DMS53 (cell line): ENCODE data around the gene GLRX.

Source experiments
- DNase-seq: peaks from one replicate; lab custom pipeline; 2025; lab: John Stamatoyannopoulos, UW

The GLRX gene

DNA sequence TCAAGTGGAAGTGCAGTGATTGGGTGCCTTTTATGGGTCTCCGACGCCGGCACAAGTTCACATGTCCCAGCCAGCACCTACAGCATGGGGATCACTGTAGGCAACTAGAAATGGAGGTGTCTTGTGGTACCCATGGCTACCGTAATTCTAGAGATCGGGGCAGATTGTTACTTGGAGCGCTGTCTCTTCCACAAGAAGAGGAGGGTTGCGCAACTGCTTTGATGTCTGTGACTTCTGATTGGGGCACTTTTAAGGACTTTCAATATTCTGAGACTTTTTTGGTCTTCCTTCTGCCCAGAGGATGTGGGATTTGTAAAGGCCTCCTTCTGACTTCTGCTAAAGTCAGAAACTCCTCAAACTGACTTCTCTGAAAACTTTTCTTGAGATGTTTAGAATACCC is 41.9 kb downstream of the GLRX start:
- no peak for DNase-seq

DNA sequence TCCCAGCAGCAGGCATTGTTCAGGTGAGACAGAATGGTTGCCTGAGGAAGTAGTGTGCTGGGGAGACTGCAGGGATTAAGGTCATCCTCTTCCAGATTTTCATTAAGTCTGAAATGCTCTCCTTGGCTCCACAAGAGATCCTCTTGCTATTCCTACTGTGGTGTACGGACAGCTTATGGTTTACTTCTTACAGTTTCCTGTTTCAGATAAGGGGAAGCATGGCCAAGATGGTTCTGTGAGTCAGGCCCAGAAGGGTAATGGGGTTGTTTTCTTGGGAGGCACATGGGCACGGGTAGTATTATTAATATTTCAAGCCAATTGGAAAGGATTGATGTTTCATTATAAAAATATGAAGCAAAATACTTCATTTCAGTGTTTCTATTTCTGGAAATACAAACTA is 42.9 kb downstream of the GLRX start:
- no peak for DNase-seq

DNA sequence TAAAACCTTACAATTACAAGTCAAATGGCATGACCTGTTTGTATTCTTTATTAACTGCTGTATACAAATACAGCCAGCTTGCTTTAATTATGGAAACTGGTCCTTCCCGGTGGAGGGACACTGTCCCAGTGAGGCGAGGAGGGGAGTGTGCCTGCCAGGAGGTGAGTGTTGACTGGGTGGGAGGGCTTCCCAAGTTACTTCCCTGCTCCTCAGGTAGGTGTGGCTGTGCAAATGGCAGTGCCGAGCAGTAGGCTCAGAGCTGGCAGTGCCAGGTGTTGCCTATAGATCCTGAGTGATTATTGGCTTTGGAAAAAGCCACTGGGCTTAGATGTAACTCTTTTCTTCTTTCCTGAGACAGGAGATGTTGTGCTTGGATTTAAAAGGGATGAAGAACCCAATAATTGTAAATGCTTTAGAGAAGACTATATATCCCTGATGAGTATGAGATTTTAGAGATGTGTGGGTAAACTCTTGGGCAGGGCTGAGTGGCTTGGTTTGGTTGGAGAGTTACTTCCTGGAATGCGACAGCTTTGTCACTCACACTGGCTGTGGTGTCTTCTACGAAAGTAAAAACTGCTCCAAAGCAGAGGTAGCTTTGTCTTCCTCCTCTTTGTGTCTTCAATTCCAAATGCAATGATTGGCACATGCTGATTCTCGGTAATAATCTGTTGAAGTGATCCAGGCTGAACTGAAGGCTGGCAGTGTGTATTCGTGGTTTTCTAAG is 43.7 kb downstream of the GLRX start:
- no peak for DNase-seq

DNA sequence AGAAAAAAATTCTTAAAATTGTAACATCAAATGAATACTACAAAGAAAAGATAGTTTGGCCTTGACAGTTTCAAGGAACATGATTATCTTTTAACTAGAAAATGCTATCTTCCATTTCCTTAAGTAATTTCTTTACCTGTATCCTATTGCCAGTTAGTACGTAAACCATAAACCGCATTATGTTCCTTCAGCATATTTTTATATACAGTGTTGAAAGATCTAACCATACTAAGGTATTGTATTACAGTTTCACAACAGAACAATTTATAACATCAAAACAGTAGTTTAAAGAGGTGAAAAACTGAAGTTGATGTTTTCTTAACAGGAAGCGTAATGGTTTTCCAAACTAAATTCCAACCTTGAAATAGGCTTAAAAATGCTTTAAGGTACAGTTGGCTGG is 45.1 kb downstream of the GLRX start:
- DNase-seq = no peak

DNA sequence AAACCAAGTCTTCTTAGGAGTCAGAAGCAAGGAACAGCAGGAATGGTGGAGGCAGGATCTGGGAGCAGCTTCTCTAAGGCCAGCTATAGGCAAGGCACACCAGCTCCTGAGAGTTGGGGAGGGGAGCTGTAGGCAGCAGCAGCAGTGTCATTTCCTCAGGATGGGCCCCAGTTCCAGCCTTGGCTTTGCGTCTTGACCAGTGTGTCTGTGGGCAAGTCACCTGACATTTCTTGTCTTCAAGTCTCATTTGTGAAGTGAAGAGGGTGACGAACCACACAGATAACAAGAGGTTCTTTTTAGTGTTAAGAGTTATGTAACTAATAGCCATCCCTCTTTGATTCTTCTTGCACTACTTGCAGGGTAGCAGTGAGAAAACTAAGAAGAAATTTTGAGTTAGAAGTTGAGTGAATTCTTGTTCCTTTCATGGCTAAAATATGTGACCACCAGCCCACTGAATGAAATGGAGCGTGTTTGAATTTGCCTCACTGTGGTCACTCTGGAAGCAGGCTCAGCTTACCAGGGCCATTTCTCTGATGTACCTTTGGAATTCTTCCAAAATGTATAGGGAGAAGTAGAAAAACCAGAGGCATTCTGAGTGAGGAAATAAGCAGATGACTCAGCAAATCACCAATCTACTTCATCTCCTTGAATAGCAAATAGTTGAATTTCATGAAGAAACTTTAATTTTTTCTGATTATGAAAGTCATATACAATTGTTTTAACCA is 49.0 kb downstream of the GLRX start:
- DNase-seq = peak; percentile 22

DNA sequence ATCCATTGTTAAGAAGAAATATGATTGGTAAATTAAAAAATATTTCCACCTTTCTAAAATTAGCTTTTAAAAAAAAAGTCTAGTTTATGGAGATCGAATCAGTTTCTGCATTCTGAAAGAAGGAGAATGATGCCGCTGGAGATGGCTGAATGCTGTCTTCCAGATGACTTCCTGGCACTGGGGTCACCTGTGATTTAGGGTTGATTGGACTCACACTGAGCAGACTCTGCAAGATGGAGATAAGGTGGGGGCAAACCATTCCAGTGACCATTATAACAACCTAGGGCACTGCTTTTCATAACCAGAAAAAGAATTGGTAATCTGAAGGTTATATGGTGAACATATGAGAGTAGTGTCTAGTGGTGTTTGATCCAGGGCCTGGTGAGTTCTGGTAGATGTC is 50.6 kb downstream of the GLRX start:
- no peak for DNase-seq

DNA sequence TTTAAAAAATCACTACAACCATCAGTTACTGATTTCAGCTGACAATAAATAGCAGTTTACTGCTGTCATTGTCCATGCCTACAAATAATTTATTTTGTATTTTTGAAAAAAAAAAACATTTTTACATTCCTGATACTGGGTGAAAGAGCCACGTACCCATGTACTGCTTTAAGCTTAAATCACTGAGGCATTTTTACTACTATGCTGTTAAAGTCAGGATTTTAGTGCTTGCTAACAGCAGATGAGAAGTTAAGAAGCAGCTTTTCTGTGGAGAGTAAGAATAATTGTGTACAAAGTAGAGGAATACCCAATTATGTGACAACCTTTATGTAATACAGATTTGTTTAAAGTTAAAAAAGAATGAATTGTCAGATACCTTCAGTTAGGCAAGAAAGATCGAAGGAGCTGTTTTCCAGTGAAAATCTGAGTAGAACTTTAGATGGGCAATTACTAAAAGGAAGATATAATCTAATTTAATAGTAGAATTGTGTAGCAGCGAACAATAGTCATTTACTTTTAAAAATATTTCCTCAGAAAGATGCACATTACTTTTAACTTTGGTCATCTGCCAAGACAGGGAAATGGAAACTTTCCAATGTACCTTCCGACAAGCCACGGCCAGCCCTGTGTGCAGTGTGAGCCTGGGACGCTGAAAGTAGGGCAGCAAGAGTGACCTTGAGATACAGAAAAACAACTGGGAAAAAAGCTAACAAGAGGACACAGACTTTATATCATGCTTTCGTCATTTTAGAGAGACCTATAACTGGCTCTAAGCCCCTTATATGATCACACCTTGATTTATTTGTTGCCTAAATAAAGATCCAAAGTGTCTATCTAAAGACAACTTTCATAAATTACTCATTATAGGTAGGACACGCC is 51.5 kb downstream of the GLRX start:
- no peak for DNase-seq

DNA sequence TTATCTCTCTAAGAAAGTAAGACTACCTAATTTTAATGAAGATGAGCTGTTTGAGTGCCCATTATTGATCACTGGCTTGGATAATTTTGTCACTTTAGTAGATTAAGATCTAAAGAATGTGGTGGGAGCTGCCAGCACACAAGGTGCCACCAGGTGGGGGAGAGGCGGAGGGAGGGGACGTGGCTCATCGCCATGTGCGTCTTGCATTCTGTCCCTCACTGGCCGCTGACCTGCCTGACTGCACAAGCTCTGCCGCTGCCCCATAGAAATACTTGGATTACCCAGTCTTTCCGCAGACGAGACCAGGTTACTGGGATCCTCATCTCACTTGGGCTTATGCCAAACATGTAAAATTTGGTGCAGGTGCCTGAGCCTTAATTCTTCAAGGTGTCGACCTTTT is 53.8 kb downstream of the GLRX start:
- no peak for DNase-seq

DNA sequence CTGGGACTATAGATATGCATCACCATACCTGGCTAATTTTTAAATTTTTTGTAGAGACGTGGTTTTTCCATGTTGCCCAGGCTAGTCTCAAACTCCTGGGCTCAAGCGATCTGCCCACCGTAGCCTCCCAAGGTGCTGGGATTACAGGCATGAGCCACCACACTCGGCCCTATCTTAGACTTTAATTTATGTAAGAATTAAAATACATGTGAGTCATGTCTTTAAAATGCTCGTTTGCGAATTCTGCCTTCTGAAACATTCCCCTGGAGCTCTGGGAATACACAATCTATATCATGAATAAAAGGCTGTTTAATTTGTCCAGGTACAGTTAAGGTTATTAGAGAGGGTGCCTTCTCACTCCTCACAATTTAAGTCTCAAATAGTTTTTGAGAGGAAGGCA is 58.6 kb downstream of the GLRX start:
- DNase-seq = no peak
